HG03378 (cell line): Measurements from ENCODE around the gene NKD1.

Experiments
- ATAC-seq: cut with Tn5 transposase; IDR thresholded peaks from one replicate; pipeline ENCODE4 v1.9.1; 2021; ENCODE audit warnings: mild to moderate bottlenecking, moderate library complexity; ENCODE audit not compliant: unreplicated experiment

NKD1 gene

GRCh38 chr16:50596762-50597450 lies 48.7 kb downstream of the NKD1 start:
- no peak for ATAC-seq

- ATAC-seq, result no peak
Measured at GRCh38 chr16:50597563-50598255, 49.5 kb downstream of the NKD1 start.

- no peak for ATAC-seq
Measured at GRCh38 chr16:50598256-50598894, 50.2 kb downstream of the NKD1 start.

- ATAC-seq, result no peak
Measured at GRCh38 chr16:50598936-50599361, 50.8 kb downstream of the NKD1 start.

GRCh38 chr16:50599494-50599893 lies 51.3 kb downstream of the NKD1 start:
- ATAC-seq, result no peak

GRCh38 chr16:50600582-50601283 lies 52.5 kb downstream of the NKD1 start:
- ATAC-seq, result no peak

- no peak for ATAC-seq
Measured at GRCh38 chr16:50601341-50601740, 53.1 kb downstream of the NKD1 start.

- no peak for ATAC-seq
Measured at GRCh38 chr16:50602126-50602525, 53.9 kb downstream of the NKD1 start.

GRCh38 chr16:50602531-50603205 lies 54.5 kb downstream of the NKD1 start:
- no peak for ATAC-seq

GRCh38 chr16:50603206-50604064 lies 55.2 kb downstream of the NKD1 start:
- no peak for ATAC-seq

- ATAC-seq, result no peak
Measured at GRCh38 chr16:50604065-50604418, 55.8 kb downstream of the NKD1 start.

- no peak for ATAC-seq
Measured at GRCh38 chr16:50604610-50605009, 56.4 kb downstream of the NKD1 start.

- ATAC-seq, result no peak
Measured at GRCh38 chr16:50605733-50606430, 57.7 kb downstream of the NKD1 start.

GRCh38 chr16:50606431-50607050 lies 58.3 kb downstream of the NKD1 start:
- no peak for ATAC-seq

GRCh38 chr16:50607051-50607431 lies 58.8 kb downstream of the NKD1 start:
- ATAC-seq, result no peak

- no peak for ATAC-seq
Measured at GRCh38 chr16:50607447-50607846, 59.3 kb downstream of the NKD1 start.

- no peak for ATAC-seq
Measured at GRCh38 chr16:50607970-50608557, 59.9 kb downstream of the NKD1 start.

GRCh38 chr16:50609049-50609448 lies 60.9 kb downstream of the NKD1 start:
- no peak for ATAC-seq

GRCh38 chr16:50609471-50609870 lies 61.3 kb downstream of the NKD1 start:
- no peak for ATAC-seq
